HG03139 (cell line): ENCODE data around the gene NPPC.
"Not testable (repeated sequence)": the region's sequence is repeated elsewhere in the genome, so short reads cannot be mapped to it uniquely, and the experiment has no call there.

Source experiments
- ATAC-seq: cut with Tn5 transposase; IDR thresholded peaks from one replicate; pipeline ENCODE4 v1.9.1; 2021; ENCODE audit not compliant: unreplicated experiment

The NPPC gene

GRCh38 chr2:231926180-231926741 is at the start of gene NPPC:
NPPC (minus strand) TSS chr2:231926396; CDS start chr2:231926249, 147 bp downstream.
- peak; percentile 64 for ATAC-seq

GRCh38 chr2:231975001-231975400 is 48.8 kb upstream of the NPPC start:
- no peak for ATAC-seq

GRCh38 chr2:231970461-231970860 is 44.3 kb upstream of the NPPC start:
- ATAC-seq, result no peak

- ATAC-seq, result no peak
These were observed 42.6 kb upstream of the NPPC start for GRCh38 chr2:231968820-231969219.

GRCh38 chr2:231966886-231967285 is 40.7 kb upstream of the NPPC start:
- ATAC-seq, result no peak

- ATAC-seq, result no peak
These were observed 38.9 kb upstream of the NPPC start for GRCh38 chr2:231965102-231965501.

GRCh38 chr2:231961349-231962166 is 35.4 kb upstream of the NPPC start, which contains the start of gene DIS3L2:
DIS3L2 (plus strand) TSS chr2:231961713; CDS start chr2:232014928, 53,215 bp downstream.
- peak; percentile 84 for ATAC-seq

- no peak for ATAC-seq
These were observed 34.7 kb upstream of the NPPC start for GRCh38 chr2:231960810-231961348.

GRCh38 chr2:231957913-231958763 is 31.9 kb upstream of the NPPC start:
- ATAC-seq, result no peak

- ATAC-seq, result no peak
These were observed 29.7 kb upstream of the NPPC start for GRCh38 chr2:231955758-231956472.

- ATAC-seq, result no peak
These were observed 25.3 kb upstream of the NPPC start for GRCh38 chr2:231951452-231952035.

- ATAC-seq, result no peak
These were observed 21.5 kb upstream of the NPPC start for GRCh38 chr2:231947694-231948093.

- ATAC-seq, result not testable (repeated sequence)
These were observed 20.9 kb upstream of the NPPC start for GRCh38 chr2:231947112-231947511.

- ATAC-seq, result no peak
These were observed 20.1 kb upstream of the NPPC start for GRCh38 chr2:231946241-231946814.

GRCh38 chr2:231942180-231942579 is 16.0 kb upstream of the NPPC start:
- no peak for ATAC-seq

- ATAC-seq, result no peak
These were observed 15.5 kb upstream of the NPPC start for GRCh38 chr2:231941673-231942072.

GRCh38 chr2:231940795-231941194 is 14.6 kb upstream of the NPPC start:
- ATAC-seq, result no peak

- no peak for ATAC-seq
These were observed 12.8 kb upstream of the NPPC start for GRCh38 chr2:231939022-231939421.

GRCh38 chr2:231937057-231937456 is 10.9 kb upstream of the NPPC start:
- ATAC-seq, result no peak

- ATAC-seq, result no peak
These were observed 10.3 kb upstream of the NPPC start for GRCh38 chr2:231936491-231936890.
